ENCODE measurements around the gene LRRC66. TPM values are rescaled to one million over a fixed set of nuclear protein-coding genes. Genes with fewer than 3 reads are reported as not detected.

LRRC66 gene
- total RNA-seq, 1 experiment from 2014 or later, result not detected

GRCh38 chr4:51963841-51964517, 56.2 kb downstream of the LRRC66 start:
- H3K27ac Mint-ChIP-seq (ENCODE audit: unreplicated experiment), result no peak overlapping the region
- no peaks in the 10 kb centered on the region for H3K27me3 Mint-ChIP-seq (ENCODE audit: unreplicated experiment)
- H3K36me3 Mint-ChIP-seq (ENCODE audit: insufficient read depth, unreplicated experiment), result no peaks in the 10 kb centered on the region
- H3K9me3 Mint-ChIP-seq (ENCODE audit: low read depth, unreplicated experiment), result no peaks in the 10 kb centered on the region
- intact Hi-C loops (cut with micrococcal nuclease; ENCODE audit: unreplicated experiment), result no loop called here
- DNase-seq, result no peak
- H3K4me3 Mint-ChIP-seq (ENCODE audit: low read depth, unreplicated experiment), result no peak overlapping the region
- no peak for TF ChIP-seq CTCF (IDR thresholded peaks at IDR 0.05; ENCODE audit: unreplicated experiment)
- CTCF ChIA-PET, result no interaction called here
- no TSS peak for BruUV-seq (replicated peaks)
- no peaks in the 10 kb centered on the region for H3K4me1 Mint-ChIP-seq (ENCODE audit: low read depth, unreplicated experiment)

GRCh38 chr4:51960486-51960885, 59.7 kb downstream of the LRRC66 start:
- Mint-ChIP-seq H3K4me1 (ENCODE audit: low read depth, unreplicated experiment) (no peaks in the 10 kb centered on the region), H3K4me3 (ENCODE audit: low read depth, unreplicated experiment) (no peak overlapping the region), H3K36me3 (ENCODE audit: insufficient read depth, unreplicated experiment) (no peaks in the 10 kb centered on the region), H3K27ac (ENCODE audit: unreplicated experiment) (no peak overlapping the region), H3K9me3 (ENCODE audit: low read depth, unreplicated experiment) (no peaks in the 10 kb centered on the region), H3K27me3 (ENCODE audit: unreplicated experiment) (no peaks in the 10 kb centered on the region)
- no peak for DNase-seq
- no peak for TF ChIP-seq CTCF (IDR thresholded peaks at IDR 0.05; ENCODE audit: unreplicated experiment)
- BruUV-seq (replicated peaks), result no TSS peak
- CTCF ChIA-PET, result no interaction called here
- intact Hi-C loops (cut with micrococcal nuclease; ENCODE audit: unreplicated experiment), result no loop called here

GRCh38 chr4:51958199-51958968, 61.8 kb downstream of the LRRC66 start:
- intact Hi-C loops (cut with micrococcal nuclease; ENCODE audit: unreplicated experiment), result no loop called here
- no TSS peak for BruUV-seq (replicated peaks)
- TF ChIP-seq CTCF (IDR thresholded peaks at IDR 0.05; ENCODE audit: unreplicated experiment), result no peak
- no peak overlapping the region for H3K27ac Mint-ChIP-seq (ENCODE audit: unreplicated experiment)
- H3K4me1 Mint-ChIP-seq (ENCODE audit: low read depth, unreplicated experiment), result no peaks in the 10 kb centered on the region
- CTCF ChIA-PET, result no interaction called here
- no peak for DNase-seq
- no peaks in the 10 kb centered on the region for H3K27me3 Mint-ChIP-seq (ENCODE audit: unreplicated experiment)
- H3K4me3 Mint-ChIP-seq (ENCODE audit: low read depth, unreplicated experiment), result no peak overlapping the region
- H3K36me3 Mint-ChIP-seq (ENCODE audit: insufficient read depth, unreplicated experiment), result no peaks in the 10 kb centered on the region
- H3K9me3 Mint-ChIP-seq (ENCODE audit: low read depth, unreplicated experiment), result peaks cover 2% of the 10 kb centered on the region

Other genes with a start within 250 kb of the LRRC66 start
- 40.2 and 40.3 TPM in 2 replicates for gene DCUN1D4, start 177.2 kb downstream of the LRRC66 start, total RNA-seq (2022)
- gene SGCB, start 17.9 kb upstream of the LRRC66 start, total RNA-seq (2022), result 10.4 and 11.8 TPM in 2 replicates
- gene SPATA18, start 30.9 kb upstream of the LRRC66 start, total RNA-seq (2022), result not detected in 2 replicates